Activated T-cell treated with anti-CD3 and anti-CD28 coated beads, Interleukin-2, amount 50 U/mL, for 48 hours (primary cell): Measurements from ENCODE around the gene ACP4.
"Not testable (repeated sequence)": the region's sequence is repeated elsewhere in the genome, so short reads cannot be mapped to it uniquely, and the experiment has no call there.

ENCODE experiments used
- DNase-seq, 2 experiments: peaks; one replicate each; pipeline ENCODE4 v3.0.0-alpha.2; 2020

The ACP4 gene, protein sequence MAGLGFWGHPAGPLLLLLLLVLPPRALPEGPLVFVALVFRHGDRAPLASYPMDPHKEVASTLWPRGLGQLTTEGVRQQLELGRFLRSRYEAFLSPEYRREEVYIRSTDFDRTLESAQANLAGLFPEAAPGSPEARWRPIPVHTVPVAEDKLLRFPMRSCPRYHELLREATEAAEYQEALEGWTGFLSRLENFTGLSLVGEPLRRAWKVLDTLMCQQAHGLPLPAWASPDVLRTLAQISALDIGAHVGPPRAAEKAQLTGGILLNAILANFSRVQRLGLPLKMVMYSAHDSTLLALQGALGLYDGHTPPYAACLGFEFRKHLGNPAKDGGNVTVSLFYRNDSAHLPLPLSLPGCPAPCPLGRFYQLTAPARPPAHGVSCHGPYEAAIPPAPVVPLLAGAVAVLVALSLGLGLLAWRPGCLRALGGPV

DNA sequence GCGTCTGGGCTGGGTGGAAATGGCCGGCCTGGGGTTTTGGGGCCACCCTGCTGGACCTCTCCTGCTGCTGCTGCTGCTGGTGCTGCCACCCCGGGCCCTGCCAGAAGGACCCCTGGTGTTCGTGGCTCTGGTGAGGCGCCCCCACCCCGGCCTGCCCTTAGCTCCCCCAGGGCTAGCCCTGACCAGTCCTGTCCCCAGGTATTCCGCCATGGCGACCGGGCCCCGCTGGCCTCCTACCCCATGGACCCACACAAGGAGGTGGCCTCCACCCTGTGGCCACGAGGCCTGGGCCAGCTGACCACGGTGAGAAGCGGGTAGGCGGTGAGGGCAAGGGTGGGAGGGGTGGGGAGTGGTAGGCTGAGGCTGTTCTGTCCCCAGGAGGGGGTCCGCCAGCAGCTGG is at the start of gene ACP4:
TSS of gene ACP4 (plus strand) at position 20 of the 400 bp plus-strand sequence. CDS start at position 20, 0 bp downstream.
- no peak for DNase-seq

DNA sequence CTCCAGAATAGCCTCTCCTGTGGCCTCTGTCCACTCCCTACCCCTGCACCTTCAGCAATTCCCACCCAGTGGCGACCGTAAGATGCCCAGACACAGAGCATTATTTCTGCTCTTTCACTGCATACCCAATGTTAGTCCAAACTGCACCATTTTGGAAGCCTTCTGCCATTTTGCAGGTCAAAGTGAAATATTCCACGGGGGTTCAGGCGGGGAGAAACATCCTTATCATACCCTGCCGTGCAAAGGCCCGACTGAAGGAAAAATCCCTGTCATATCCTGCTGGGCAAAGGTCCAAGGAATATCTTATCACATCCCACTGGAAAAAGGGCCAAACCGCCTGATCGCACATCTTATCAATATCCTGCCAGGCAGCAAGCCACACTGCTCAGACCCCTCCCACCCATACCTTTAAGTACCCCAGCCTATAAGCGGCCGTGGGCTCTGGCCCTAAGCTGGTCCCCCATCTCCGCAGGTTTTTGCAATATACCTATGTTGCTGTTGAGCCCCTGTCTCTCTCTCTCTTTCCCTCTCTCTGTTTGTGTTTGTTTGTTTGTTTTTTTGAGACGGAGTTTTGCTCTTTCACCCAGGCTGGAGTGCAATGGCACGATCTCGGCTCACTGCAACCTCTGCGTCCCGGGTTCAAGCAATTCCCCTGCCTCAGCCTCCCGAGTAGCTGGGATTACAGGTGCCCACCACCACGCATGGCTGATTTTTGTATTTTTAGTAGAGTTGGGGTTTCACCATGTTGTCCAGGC is 48.9 kb upstream of the ACP4 start:
- no peak for DNase-seq

DNA sequence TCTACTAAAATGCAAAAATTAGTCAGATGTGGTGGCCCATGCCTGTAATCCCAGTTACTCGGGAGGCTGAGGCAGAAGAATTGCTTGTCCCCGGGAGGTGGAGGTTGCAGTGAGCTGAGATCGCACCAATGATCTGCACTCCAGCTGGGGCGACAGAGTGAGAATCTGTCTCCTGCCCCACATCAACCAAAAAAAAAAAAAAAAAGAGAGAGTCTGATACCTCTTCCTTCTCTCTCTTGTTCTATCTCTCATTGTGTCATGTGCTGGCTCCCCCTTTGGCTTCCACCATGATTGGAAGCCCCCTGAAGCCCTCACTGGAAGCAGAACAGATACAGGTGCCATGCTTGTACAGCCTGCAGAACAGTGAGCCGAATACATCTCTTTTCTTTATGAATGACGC is 46.7 kb upstream of the ACP4 start:
- no peak for DNase-seq

DNA sequence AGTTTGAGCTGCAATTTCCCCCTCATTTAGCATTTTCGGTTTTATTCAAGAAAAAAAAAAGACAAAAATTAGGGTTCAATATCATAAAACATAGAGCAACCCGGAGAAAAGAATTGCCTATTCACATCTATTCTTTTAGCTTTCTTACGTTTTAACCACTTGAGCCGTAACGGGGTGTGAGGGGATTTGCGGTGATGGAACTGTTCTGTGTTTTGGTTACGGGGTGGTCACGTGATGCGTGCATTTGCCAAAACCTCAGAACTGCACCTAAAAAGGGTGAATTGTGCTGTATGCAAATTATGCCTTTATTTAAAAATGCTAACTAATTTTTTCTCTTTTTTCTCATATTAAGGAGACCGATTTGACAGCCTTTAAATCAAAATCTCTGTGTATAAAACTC is 45.0 kb upstream of the ACP4 start:
- DNase-seq: no peak

DNA sequence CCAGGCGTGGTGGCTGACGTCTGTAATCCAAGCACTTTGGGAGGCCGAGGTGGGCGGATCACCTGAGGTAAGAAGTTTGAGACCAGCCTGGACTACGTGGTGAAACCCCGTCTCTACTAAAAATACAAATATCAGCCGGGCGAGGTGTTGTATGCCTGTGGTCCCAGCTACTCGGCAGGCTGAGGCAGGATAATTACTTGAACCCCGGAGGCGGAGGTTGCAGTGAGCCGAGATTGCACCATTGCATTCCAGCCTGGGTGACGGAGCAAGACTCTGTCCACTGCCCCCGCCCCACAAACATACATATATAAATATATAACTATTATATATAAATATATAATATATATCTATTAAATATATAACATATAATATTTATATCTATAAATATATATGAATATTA is 43.1 kb upstream of the ACP4 start:
- DNase-seq: not testable (repeated sequence)

DNA sequence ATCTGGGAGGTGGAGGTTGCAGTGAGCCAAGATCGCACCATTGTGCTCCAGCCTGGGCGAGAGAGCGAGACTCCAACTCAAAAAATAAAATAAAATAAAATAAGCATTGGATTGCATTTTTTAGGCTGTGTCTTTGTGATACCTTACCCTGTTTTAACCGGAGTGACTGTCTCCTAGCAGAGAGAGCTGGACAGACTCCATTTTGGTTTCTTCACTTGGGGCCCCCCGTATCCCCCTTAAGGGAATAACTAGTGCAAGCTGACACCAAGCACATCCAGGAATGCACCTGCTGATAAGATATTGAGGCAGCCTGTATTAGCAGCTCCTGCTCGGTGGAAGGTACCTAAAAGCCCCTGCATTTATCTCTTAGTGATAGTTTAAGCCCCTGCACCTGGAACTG is 40.7 kb upstream of the ACP4 start:
- DNase-seq: no peak

DNA sequence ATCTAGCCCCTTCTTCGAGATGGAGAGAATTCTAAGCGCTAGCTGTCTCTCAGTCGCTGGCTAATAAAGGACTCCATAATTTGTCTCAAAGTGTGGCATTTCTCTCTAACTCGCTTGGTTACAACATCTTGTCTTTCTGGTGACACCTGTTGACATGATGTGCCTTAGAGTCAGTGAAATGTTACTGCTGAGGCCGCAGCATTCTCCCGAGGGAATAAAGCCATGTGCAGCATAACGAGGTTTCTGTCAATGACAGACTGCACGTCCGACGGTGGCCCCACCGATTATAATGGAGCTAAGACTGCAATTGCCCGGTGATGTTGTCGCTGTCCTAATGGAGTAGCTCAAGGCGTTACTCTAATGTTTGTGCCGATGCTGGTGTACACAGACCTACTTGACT is 40.2 kb upstream of the ACP4 start:
- DNase-seq: no peak

DNA sequence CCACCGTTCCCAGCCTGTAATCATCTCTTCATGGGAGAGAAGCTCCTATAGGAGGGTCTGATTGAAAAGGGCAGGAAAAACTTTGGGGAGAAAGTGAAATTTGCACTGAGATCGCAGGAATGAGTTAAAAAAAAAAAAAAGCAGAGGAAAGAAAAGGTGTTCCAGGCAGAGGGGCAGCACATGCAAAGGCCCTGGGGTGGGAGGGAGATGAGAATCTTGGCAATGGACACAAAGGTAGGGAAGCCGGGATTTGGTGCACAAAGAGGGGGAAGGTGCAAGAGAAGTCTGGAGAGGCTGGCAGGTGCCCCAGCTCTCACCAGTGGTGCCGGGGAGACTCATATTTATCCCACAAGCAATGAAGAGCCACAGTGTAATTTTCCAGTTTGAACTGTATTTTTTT is 36.3 kb upstream of the ACP4 start:
- no peak for DNase-seq

DNA sequence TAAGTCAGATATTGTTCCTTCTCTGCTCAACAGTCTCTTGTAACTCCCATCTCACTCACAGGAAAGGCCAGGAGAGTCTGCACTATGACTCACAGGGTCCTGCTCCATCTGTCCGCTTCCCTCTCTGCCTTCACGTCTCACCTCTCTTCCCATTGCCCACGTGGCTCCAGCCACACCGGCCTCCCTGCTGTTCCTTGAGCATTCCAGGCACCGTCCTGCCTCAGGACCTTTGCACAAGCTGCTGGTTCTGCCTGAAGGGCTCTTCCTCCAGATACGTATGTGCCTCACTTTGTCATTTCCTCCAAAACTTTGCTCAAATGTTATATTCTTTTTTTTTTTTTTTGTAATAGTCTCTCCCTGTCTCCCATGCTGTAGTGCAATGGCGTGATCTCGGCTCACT is 34.0 kb upstream of the ACP4 start:
- not testable (repeated sequence) for DNase-seq

DNA sequence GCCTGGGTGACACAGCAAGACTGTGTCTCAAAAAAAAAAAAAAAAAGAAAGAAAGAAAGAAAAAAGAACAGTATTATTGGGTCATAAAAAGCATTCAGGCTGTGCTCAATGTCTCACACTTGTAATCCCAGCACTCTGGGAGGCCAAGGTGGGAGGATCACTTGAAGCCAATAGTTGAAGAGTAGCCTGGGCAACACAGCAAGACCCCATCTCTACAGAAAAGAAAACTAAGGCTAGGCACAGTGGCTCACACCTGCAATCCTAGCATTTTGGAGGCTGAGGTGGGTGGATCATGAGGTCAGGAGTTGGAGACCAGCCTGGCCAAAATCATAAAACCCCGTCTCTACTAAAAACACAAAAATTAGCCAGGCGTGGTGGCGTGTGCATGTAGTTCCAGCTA is 32.6 kb upstream of the ACP4 start:
- not testable (repeated sequence) for DNase-seq

DNA sequence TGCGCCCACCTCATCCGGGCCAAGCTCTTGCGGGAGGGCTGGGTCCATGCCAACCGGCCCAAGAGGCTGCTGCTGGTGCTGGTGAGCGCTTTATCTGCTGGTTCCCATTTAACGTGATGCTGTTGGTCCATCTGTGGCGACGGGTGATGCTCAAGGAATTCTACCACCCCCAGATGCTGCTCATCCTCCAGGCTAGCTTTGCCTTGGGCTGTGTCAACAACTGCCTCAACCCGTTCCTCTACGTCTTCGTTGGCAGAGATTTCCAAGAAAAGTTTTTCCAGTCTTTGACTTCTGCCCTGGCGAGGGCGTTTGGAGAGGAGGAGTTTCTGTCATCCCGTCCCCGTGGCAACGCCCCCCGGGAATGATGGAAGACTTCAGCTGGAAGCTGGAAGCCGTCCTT is 31.1 kb upstream of the ACP4 start:
- DNase-seq: not testable (repeated sequence)

DNA sequence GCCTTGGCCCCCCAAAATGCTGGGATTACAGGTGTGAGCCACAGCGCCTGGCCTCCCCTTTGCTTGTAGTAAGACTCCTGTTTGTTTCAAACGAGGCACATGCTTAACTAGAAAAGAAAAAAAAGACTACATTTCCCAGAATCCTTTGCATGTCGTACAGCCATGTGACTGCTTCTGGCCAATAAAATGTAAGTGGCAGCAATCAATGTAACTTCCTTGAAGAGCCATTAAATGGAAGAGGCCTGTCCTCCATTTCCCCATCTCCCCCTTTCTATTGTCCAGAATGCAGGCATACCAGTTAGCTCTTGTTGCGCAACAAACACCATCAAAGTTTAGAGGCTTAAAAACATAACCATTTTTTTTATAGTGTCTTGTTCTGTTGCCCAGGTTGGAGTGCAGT is 30.3 kb upstream of the ACP4 start:
- no peak for DNase-seq

DNA sequence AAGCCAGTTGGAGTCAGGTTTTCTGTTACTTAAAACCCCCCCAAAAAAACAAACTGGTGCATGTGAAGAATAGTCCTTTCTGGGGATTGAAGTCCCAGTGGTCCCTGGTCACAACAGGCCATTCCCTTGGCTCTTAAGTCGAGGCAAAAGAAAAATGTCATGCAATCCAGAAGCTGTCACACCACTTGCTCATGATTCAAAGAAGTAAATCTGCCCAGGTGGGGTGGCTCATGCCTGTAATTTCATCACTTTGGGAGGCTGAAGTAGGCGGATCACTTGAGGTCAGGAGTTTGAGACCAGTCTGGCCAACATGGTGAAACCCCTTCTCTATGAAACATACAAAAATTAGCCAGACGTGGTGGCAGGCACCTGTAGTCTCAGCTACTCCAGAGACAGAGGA is 28.7 kb upstream of the ACP4 start:
- DNase-seq: not testable (repeated sequence)

DNA sequence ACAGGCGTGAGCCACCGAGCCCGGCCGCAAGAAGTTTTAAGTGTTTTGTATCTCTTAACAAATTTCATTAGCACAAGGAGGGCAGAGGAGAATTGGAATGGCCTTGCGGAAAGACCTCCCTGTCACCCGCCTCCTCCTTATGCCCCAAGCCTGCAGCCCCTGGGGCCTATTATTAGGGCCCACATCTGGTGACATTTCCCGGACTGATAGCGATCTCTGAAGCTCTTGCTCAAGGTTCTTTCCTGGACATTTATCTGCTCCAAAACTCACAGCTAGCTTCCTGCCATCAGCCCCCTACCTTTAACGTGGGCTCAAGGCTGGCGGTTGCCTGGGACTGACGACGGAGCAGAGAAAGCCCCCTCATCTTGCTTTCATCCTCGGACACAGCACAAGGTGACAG is 26.7 kb upstream of the ACP4 start:
- DNase-seq: not testable (repeated sequence)

DNA sequence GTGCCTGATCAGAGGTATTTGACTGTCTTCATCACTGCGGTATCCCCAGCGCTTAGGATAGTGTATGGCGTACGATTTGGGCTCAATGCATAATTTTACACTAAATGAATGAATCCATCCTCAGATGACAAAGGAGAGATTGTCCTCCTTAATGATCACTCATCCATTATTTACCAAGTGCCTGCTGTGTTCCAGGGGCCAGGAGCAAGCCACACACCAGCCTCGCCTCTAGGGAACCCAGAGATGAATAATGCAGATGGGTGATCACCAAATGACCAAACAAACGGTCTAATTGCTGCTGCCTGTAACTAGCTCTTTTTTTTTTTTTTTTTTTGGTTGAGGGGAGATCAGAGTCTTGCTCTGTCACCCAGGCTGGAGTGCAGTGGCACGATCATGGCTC is 25.8 kb upstream of the ACP4 start:
- DNase-seq: no peak

DNA sequence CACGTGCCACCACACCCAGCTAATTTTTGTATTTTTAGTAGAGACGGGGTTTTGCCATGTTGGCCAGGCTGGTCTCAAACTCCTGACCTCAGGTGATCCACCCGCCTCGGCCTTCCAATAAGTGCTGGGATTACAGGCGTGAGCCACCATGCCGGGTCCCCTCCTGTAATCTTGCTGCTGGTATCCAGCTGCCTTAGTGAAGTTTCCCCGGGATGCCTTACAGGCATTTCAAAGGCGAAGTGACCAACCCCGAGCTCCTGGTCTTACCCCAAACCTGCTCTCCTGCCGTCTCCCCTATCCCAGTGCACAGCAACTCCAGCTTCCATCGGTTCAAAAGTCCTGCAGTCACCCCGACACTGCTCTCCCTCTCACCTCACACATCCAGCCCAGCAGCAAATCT is 23.5 kb upstream of the ACP4 start:
- DNase-seq: not testable (repeated sequence)

DNA sequence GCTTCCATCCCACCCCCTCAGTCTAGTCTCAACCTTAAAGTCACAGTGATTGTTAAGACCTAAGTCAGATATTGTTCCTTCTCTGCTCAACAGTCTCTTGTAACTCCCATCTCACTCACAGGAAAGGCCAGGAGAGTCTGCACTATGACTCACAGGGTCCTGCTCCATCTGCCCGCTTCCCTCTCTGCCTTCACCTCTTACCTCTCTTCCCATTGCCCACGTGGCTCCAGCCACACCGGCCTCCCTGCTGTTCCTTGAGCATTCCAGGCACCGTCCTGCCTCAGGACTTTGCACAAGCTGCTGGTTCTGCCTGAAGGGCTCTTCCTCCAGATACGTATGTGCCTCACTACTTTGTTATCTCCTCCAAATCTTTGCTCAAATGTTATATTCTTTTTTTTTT is 23.0 kb upstream of the ACP4 start:
- DNase-seq: not testable (repeated sequence)

DNA sequence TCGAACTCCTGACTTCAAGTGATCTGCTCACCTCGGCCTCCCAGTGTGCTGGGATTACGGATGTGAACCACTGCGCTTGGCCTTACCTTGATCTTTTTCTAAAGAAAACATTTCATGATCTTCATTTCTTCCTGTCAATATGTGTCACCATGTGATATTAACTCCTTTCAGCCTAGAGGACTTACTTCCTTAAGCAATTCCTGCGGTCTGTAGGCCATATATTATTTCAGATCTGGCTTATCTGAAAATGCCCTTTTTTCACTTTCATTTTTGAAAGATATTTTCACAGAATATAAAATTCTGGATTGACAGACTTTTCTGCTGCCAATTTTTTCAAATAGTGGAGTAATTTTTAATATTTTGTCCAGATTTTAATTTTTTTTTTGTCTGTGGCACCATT is 21.9 kb upstream of the ACP4 start:
- DNase-seq: no peak

DNA sequence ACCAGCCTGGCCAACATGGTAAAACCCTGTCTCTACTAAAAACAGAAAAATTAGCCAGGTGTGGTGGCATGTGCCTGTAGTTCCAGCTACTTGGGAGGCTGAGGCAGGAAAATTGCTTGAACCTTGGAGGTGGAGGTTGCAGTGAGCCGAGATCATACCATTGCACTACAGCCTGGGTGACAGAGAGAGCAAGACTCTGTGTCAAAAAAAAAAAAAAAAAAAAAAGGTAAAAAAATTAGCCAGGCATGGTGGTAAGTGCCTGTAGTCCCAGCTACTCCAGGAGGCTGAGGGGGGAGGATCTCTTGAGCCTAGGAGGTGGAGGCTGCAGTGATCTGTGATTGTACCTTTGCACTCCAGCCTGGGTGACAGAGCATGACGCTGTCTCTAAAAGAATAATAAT is 20.1 kb upstream of the ACP4 start, which contains the start of gene GPR32:
TSS of gene GPR32 (plus strand) at position 301 of the 400 bp plus-strand sequence. CDS start 137 bp downstream, outside the sequence.
- DNase-seq: not testable (repeated sequence)

DNA sequence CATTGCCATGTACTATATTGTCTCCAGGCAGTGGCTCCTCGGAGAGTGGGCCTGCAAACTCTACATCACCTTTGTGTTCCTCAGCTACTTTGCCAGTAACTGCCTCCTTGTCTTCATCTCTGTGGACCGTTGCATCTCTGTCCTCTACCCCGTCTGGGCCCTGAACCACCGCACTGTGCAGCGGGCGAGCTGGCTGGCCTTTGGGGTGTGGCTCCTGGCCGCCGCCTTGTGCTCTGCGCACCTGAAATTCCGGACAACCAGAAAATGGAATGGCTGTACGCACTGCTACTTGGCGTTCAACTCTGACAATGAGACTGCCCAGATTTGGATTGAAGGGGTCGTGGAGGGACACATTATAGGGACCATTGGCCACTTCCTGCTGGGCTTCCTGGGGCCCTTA is 19.3 kb upstream of the ACP4 start:
- no peak for DNase-seq

DNA sequence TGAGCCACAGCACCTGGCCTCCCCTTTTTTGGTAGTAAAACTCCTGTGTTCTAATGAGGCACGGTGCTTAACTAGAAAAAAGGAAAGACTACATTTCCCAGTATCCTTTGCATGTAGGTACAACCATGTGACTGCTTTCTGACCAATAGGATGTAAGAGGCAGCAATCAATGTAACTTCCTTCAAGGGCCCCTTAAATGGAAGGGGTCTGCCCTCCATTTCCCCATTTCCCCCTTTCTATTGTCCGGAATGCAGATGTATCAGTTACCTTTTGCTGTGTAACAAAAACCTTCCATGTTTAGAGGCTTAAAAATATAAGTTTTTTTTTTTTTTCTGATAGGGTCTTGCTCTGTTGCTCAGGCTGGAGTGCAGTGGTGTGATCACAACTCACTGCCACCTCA is 17.7 kb upstream of the ACP4 start:
- no peak for DNase-seq

DNA sequence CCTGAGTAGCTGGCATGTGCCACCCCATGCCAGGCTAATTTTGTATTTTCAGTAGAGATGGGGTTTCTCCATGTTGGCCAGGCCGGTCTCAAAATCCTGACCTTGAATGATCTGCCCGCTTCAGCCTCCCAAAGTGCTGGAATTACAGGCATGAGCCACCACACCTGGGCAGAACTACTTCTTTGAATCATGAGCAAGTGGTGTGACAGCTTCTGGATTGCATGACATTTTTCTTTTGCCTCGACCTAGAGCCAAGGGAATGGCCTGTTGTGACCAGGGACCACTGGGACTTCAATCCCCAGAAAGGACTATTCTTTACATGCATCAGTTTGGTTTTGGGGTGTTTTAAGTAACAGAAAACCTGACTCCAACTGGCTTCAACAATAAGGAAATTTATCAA is 17.3 kb upstream of the ACP4 start:
- not testable (repeated sequence) for DNase-seq

DNA sequence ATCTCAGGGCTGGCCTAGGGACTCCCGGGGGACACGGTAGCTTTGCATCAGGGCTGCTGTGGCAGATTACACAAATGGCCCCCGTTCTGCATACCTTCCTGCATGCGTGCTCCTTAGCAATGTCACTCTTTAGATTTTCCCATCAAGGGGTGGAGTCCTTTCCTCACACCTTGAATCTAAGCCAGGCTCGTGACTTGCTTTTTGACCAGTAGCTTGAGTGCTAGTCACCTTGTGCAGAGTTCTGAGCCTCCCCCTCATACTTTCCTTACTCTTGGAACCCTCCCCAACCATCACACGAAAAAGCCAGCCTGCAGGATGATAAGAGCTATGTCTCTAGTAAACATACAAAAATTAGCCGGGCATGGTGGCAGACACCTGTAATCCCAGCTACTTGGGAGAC is 16.8 kb upstream of the ACP4 start:
- not testable (repeated sequence) for DNase-seq

DNA sequence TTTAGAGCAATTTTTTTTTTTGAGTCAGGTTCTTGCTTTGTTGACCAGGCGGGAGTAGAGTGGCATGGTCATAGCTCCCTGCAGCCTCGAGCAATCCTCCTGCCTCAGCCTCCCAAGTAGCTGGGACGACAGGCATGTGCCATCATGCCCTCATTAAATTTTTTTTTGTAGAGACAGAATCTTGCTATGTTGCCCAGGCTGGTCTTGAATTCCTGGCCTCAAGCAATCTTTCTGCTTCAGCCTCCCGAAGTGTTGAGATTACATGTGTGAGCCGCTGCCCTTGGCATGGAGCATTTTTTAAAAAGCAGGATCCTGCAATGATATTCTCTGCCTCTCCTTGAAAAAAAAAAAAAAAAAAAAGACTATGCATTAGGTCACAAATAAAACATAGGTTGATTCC is 14.1 kb upstream of the ACP4 start:
- no peak for DNase-seq
